Frontal cortex (tissue), 4 donors: ENCODE results near the gene ATXN10. TPM values are rescaled to one million over a fixed set of nuclear protein-coding genes. Genes with fewer than 3 reads are reported as not detected.
"Not testable (repeated sequence)": the region's sequence is repeated elsewhere in the genome, so short reads cannot be mapped to it uniquely, and the experiment has no call there.

ENCODE experiments used
- DNase-seq, 2 donors: peaks; one replicate each; pipeline ENCODE4 v3.0.0; 2012; ENCODE audit warnings: low spot score in 2 of 2
- FAIRE-seq: peaks from 2 replicates; lab custom pipeline; 2012; peaks lifted over from hg19 to GRCh38; lab: Jason Lieb, UNC
- total RNA-seq: library from RNA; depleted of rRNA; stranded (reverse); fragments of >200 nt; gene quantifications from one replicate; pipeline ENCODE4 v1.2.3, GENCODE V29; 2014
- donor health status: control.
- donor health status: control.
- donor health status: control.

The ATXN10 gene
- total RNA-seq, 1 donor from 2014 or later = 390 TPM

- FAIRE-seq = no peak
- no peak for DNase-seq
Observed at GRCh38 chr22:45640941-45641621, 30.6 kb upstream of the ATXN10 start.

DNA sequence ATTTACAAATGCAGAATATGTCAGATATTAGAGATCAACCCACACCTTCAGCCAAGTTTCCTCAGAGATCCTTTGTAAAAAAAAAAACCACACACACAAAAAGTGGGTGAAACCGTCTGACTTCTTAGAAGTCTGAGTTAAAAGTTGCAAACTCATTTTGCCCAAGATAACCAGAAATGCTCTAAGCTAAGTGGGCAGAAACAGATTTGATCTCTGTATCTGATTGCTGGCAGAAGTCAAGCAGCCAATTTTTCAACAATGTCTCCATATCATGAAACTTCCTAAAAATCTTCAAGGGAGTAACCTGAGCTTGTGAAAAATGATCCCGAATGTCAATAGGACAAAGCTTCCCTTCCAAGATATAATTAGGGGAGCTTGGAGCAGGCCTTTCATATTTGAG lies 28.6 kb upstream of the ATXN10 start:
- DNase-seq = no peak

GRCh38 chr22:45644714-45645113 lies 26.9 kb upstream of the ATXN10 start:
- DNase-seq = no peak
- no peak for FAIRE-seq

More for the DNA sequence above, 28.6 kb upstream of the ATXN10 start:
- no peak for FAIRE-seq

- DNase-seq (no peak), FAIRE-seq (no peak)
Observed at GRCh38 chr22:45645150-45645525, 26.5 kb upstream of the ATXN10 start.

GRCh38 chr22:45645526-45646414 lies 25.9 kb upstream of the ATXN10 start:
- FAIRE-seq = no peak
- DNase-seq = peak; percentile 71 to 84

GRCh38 chr22:45647532-45648225 lies 24.0 kb upstream of the ATXN10 start:
- no peak for FAIRE-seq
- DNase-seq = no peak

- FAIRE-seq = no peak
Observed at GRCh38 chr22:45648301-45649117, 23.1 kb upstream of the ATXN10 start.

GRCh38 chr22:45649809-45650208 lies 21.8 kb upstream of the ATXN10 start:
- DNase-seq = no peak

More at GRCh38 chr22:45648301-45649117, 23.1 kb upstream of the ATXN10 start:
- no peak for DNase-seq

DNA sequence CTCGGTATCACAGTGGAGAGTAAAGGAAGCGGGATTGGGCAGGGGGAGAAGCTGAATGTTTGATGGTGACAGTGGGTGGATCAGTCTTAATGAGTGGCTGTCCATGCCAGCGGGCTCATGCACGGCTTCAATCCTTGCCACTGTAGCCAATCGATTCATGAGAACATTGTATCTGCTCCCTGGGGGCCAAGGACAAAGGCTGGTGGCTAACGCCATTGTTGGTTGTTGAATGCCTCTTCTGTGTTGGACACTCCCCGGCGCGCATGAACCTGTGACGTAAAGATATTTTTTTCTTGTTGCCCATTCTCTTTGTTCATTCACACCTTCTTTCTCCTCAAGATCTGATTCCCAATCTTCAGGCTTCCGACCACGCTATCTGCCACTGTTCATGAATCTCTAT lies 20.9 kb upstream of the ATXN10 start:
- no peak for DNase-seq
- FAIRE-seq = no peak

More at GRCh38 chr22:45649809-45650208, 21.8 kb upstream of the ATXN10 start:
- no peak for FAIRE-seq

GRCh38 chr22:45651931-45652528 lies 19.6 kb upstream of the ATXN10 start:
- no peak for FAIRE-seq
- DNase-seq = no peak

GRCh38 chr22:45656577-45656976 lies 15.1 kb upstream of the ATXN10 start:
- FAIRE-seq = no peak
- no peak for DNase-seq

GRCh38 chr22:45657701-45658100 lies 13.9 kb upstream of the ATXN10 start:
- FAIRE-seq = no peak
- DNase-seq = no peak

- DNase-seq = no peak
- FAIRE-seq = no peak
Observed at GRCh38 chr22:45664136-45664646, 7.4 kb upstream of the ATXN10 start.

DNA sequence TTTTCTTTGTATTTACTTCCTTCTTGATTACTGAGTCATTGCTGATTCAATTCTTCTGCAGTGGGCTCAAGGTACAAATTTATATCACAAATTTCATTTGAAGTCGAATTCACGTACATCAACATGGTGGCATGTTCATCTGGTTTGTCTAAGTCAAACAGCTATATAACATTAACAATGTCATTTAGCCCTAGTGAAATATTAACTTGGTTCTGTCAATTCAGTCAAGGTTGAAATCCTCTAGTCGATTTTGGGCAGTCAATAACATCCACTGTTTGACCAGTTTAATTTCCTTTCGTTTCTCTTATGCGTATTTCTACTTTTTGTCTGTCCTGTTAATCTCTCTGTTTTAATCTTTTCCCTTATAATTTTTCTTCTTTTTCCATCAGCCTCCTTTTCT lies 4.1 kb upstream of the ATXN10 start:
- no peak for DNase-seq
- FAIRE-seq = no peak

DNA sequence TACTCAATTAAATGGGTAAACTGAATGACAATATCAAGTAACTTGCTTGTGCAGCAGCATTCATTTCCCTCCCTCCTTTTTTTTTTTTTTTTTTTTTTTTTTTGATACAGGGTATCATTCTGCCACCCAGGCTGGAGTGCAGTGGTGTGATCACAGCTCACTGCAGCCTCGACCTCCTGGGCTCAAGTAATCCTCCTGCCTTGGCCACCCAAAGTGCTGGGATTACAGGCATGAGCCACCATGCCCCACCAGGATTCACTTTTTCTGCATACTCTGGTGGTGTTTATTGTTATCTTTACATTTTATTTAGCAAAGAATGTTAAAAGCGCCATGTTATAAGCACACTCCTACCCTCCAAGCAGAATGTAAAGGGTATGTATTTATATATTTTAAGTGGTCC lies 1.3 kb upstream of the ATXN10 start:
- not testable (repeated sequence) for FAIRE-seq, DNase-seq

GRCh38 chr22:45670981-45671782 lies 452 bp upstream of the ATXN10 start:
- no peak for FAIRE-seq
- DNase-seq = no peak

DNA sequence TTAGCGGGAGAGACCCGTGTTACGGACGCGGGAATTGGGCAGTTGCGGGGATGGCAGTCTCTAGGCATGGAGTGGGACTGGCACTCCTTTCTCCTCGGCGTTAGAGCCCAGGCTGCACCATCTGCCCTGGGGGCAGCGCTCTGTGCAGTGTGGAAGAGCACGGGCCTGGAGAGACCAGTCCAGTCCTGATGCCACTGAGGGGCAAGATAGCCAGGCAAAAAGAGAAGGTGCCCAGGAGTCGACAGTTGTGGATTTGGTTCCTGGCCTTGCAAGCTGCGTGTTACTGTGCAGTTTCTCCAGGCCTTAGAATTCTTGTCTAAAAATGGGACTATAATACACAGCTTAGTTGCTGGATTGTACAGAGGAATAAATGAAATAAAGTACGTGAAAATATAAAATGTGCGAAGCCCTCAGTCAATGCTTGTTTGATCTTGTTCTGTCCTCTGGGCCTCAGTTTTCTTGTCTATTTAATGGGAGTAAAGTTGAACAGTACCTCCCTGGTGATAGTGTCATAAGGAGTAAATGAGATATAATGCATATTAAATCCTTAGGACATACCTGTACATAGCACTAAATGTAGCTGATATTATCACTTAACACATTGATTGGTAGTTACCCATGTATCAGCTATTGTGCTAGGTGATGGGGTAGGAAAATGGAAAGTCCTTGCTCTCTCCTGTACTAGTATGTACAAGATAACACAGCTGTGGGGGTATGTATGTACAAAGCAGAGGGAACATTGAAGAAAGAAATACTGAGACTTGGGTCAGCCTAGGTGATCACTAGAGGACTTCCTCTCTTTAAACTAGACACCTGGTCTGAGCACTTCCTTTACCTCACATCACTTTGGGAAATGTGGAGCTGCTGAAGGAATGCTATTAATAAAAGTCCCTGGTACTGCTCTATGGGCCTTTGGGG lies 1.2 kb downstream of the ATXN10 start:
- FAIRE-seq = no peak
- DNase-seq = no peak
